ENCODE measurements around the gene ARHGAP5. TPM values are rescaled to one million over a fixed set of nuclear protein-coding genes. Genes with fewer than 3 reads are reported as not detected.

The ARHGAP5 gene
- total and polyA plus RNA-seq, 2 donors (not counting 1 experiment from before 2014, with no cell fraction given), result 6.4 to 65.0 TPM

DNA sequence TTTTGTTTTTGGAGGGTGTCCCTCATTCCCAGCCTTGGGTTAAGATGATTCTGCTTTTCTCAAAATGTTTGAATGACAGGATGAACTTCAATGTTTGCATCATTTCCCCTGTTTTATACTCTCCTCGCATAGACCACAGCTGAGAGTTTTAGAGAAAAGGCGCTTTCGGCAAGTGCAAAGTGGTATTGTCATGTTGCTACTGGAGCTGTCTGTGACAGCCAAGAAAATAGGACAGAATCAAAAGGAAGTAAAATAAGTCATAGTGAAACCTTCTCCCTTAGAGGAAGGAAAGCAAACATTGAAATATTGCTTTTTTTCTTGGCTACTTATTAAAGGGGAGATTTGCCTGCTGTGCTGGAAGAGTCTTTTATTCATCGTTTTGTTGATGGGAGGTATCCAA is 33.5 kb upstream of the ARHGAP5 start:
- WGBS (ENCODE audit: insufficient coverage), result no CpG with 5 or more reads among the region's 4 CpGs
- no peaks in the 10 kb centered on the region for H3K79me2 ChIP-seq (ENCODE audit: control insufficient read depth, insufficient read depth, low read length)
- Mint-ChIP-seq H3K9me3 (ENCODE audit: insufficient read depth) (no peaks in the 10 kb centered on the region), H3K27ac (no peak overlapping the region), H3K27me3 (peaks cover 10% of the 10 kb centered on the region), H3K4me1 (peaks cover 11% of the 10 kb centered on the region), H3K4me3 (no peak overlapping the region)
- no peaks in the 10 kb centered on the region for H3K27me3 ChIP-seq (replicated peaks in 1 of 4; ENCODE audit: control extremely low read depth in 1 of 4, control insufficient read depth in 3 of 4, insufficient read depth in 4 of 4, low read length in 3 of 4)
- POLR2A ChIA-PET, result no interaction called here
- CTCF ChIA-PET, result interaction anchor here (1.0 kb wide), 1 partner anchor 117 kb away, joined by 3 read pairs; no protein-coding TSS in a partner anchor
- H3K4me2 ChIP-seq (replicated peaks; ENCODE audit: low read depth, low read length, poor library complexity, severe bottlenecking), result no peak overlapping the region
- no peak overlapping the region for H3K9ac ChIP-seq (ENCODE audit: low read length)
- no peak for ATAC-seq (ENCODE audit: low read depth)
- intact Hi-C loops (cut with micrococcal nuclease), result no loop called here
- no peak overlapping the region for H3K27ac ChIP-seq (ENCODE audit: low read length in 2 of 2)
- H3K36me3 ChIP-seq (replicated peaks in 1 of 2; ENCODE audit: control extremely low read depth in 1 of 2, control insufficient read depth in 1 of 2, extremely low read depth in 1 of 2, insufficient read depth in 2 of 2, low read length in 1 of 2), result no peaks in the 10 kb centered on the region
- TF ChIP-seq CTCF (IDR thresholded peaks at IDR 0.05), result no peak
- TF ChIP-seq EZH2 (IDR thresholded peaks at IDR 0.05; ENCODE audit: borderline replicate concordance, insufficient read depth, low read depth, low read length, poor library complexity, severe bottlenecking), result no peak
- no peaks in the 10 kb centered on the region for H3K9me3 ChIP-seq (ENCODE audit: control extremely low read depth in 1 of 3, control insufficient read depth in 2 of 3, insufficient read depth in 1 of 3, low read length in 2 of 3)
- H3K4me3 ChIP-seq (ENCODE audit: control extremely low read depth in 1 of 5, extremely low read depth in 1 of 5, insufficient read depth in 1 of 5, low read depth in 2 of 5, low read length in 4 of 5), result no peak overlapping the region
- no peak overlapping the region for H2AFZ ChIP-seq (ENCODE audit: insufficient read depth, low read depth, low read length, poor library complexity, severe bottlenecking)
- H3K4me1 ChIP-seq (ENCODE audit: control insufficient read depth in 2 of 2, insufficient read depth in 2 of 2, low read length in 2 of 2), result peaks cover 4 to 12% of the 10 kb centered on the region in 2 donors
- DNase-seq, result no peak
- no peaks in the 10 kb centered on the region for H4K20me1 ChIP-seq (ENCODE audit: control insufficient read depth, insufficient read depth, low read length, poor library complexity, severe bottlenecking)

GRCh38 chr14:32044454-32044853 is 32.6 kb upstream of the ARHGAP5 start:
- DNase-seq (no peak), ATAC-seq (ENCODE audit: low read depth) (no peak)
- H2AFZ ChIP-seq (ENCODE audit: insufficient read depth, low read depth, low read length, poor library complexity, severe bottlenecking), result no peak overlapping the region
- H3K36me3 ChIP-seq (replicated peaks in 1 of 2; ENCODE audit: control extremely low read depth in 1 of 2, control insufficient read depth in 1 of 2, extremely low read depth in 1 of 2, insufficient read depth in 2 of 2, low read length in 1 of 2), result no peaks in the 10 kb centered on the region
- no peaks in the 10 kb centered on the region for H3K9me3 ChIP-seq (ENCODE audit: control extremely low read depth in 1 of 3, control insufficient read depth in 2 of 3, insufficient read depth in 1 of 3, low read length in 2 of 3)
- H3K9ac ChIP-seq (ENCODE audit: low read length), result no peak overlapping the region
- no peak overlapping the region for H3K27ac ChIP-seq (ENCODE audit: low read length in 2 of 2)
- POLR2A ChIA-PET, result no interaction called here
- no peak overlapping the region for H3K4me3 Mint-ChIP-seq
- H3K4me1 ChIP-seq (ENCODE audit: control insufficient read depth in 2 of 2, insufficient read depth in 2 of 2, low read length in 2 of 2), result peaks cover 12 to 20% of the 10 kb centered on the region in 2 donors
- no peaks in the 10 kb centered on the region for H3K79me2 ChIP-seq (ENCODE audit: control insufficient read depth, insufficient read depth, low read length)
- intact Hi-C loops (cut with micrococcal nuclease), result no loop called here
- peaks cover 10% of the 10 kb centered on the region for H3K27me3 Mint-ChIP-seq
- no peaks in the 10 kb centered on the region for H3K27me3 ChIP-seq (replicated peaks in 1 of 4; ENCODE audit: control extremely low read depth in 1 of 4, control insufficient read depth in 3 of 4, insufficient read depth in 4 of 4, low read length in 3 of 4)
- CTCF ChIA-PET, result no interaction called here
- no peaks in the 10 kb centered on the region for H3K9me3 Mint-ChIP-seq (ENCODE audit: insufficient read depth)
- H4K20me1 ChIP-seq (ENCODE audit: control insufficient read depth, insufficient read depth, low read length, poor library complexity, severe bottlenecking), result no peaks in the 10 kb centered on the region
- no peak overlapping the region for H3K4me2 ChIP-seq (replicated peaks; ENCODE audit: low read depth, low read length, poor library complexity, severe bottlenecking)
- WGBS (ENCODE audit: insufficient coverage), result no CpG with 5 or more reads among the region's 4 CpGs
- TF ChIP-seq EZH2 (IDR thresholded peaks at IDR 0.05; ENCODE audit: borderline replicate concordance, insufficient read depth, low read depth, low read length, poor library complexity, severe bottlenecking) (no peak), CTCF (IDR thresholded peaks at IDR 0.05) (no peak)
- H3K4me1 Mint-ChIP-seq, result peaks cover 18% of the 10 kb centered on the region
- H3K27ac Mint-ChIP-seq, result no peak overlapping the region
- H3K4me3 ChIP-seq (ENCODE audit: control extremely low read depth in 1 of 5, extremely low read depth in 1 of 5, insufficient read depth in 1 of 5, low read depth in 2 of 5, low read length in 4 of 5), result no peak overlapping the region

Measured in B cell (primary cell).